B cell (primary cell): ENCODE results near the gene MMRN2. TPM values are rescaled to one million over a fixed set of nuclear protein-coding genes. Genes with fewer than 3 reads are reported as not detected.

Experiments
- ATAC-seq: fragments of 200-7000 bp; cut with Tn5 transposase; one replicate; pipeline ENCODE4 v1.10.0; 2021; ENCODE audit warnings: low read depth, mild to moderate bottlenecking, moderate number of reproducible peaks, moderate library complexity
- CTCF ChIA-PET: fragments of 350-600 bp; sonication (Branson Sonifier 250); formaldehyde crosslinking; loops from one replicate; lab custom pipeline; 2021; ENCODE audit warnings: antibody characterized with exemption, inconsistent platforms; lab: Charles Lee
- POLR2A ChIA-PET: fragments of 350-600 bp; sonication (Branson Sonifier 250); formaldehyde crosslinking; loops from one replicate; lab custom pipeline; 2021; ENCODE audit warnings: antibody characterized with exemption; lab: Charles Lee
- DNase-seq: peaks from one replicate; pipeline ENCODE4 v3.0.0; 2013
- H2AFZ ChIP-seq: 2 replicates; pipeline ENCODE4 v1.6.1; 2012; ENCODE audit warnings: mild to moderate bottlenecking, low read depth, low read length; ENCODE audit not compliant: insufficient read depth, poor library complexity, severe bottlenecking
- H3K27ac ChIP-seq, 2 donors: 1 replicate in 1 of 2; 2 replicates in 1 of 2; pipeline ENCODE4 v1.5.1; 2012 to 2013; ENCODE audit warnings: low read length in 2 of 2, mild to moderate bottlenecking in 2 of 2, moderate library complexity in 1 of 2
- H3K27me3 ChIP-seq, 4 experiments: fragments of 200-600 bp in 1 of 4; sonication (generic) in 1 of 4; replicated peaks in 1 of 4; 1 replicate in 2 of 4; 2 replicates in 2 of 4; pipeline versions ENCODE4 v1.6.1 to v1.7.0; 2013 to 2016; ENCODE audit warnings: low read length in 3 of 4, mild to moderate bottlenecking in 2 of 4, mixed read lengths in 1 of 4, moderate library complexity in 1 of 4; ENCODE audit not compliant: insufficient read depth in 4 of 4, control insufficient read depth in 3 of 4; ENCODE audit errors: control extremely low read depth in 1 of 4
- H3K36me3 ChIP-seq, 2 experiments: replicated peaks in 1 of 2; 1 replicate in 1 of 2; 2 replicates in 1 of 2; pipeline versions ENCODE4 v1.6.1 to v1.7.1; 2013; ENCODE audit warnings: low read length in 1 of 2; ENCODE audit not compliant: insufficient read depth in 2 of 2, control insufficient read depth in 1 of 2; ENCODE audit errors: control extremely low read depth in 1 of 2, extremely low read depth in 1 of 2
- H3K4me1 ChIP-seq, 2 donors: fragments of 200-600 bp in 1 of 2; sonication (generic) in 1 of 2; 1 replicate in 1 of 2; 2 replicates in 1 of 2; pipeline versions ENCODE4 v1.5.1 to v1.6.1; 2013 to 2017; ENCODE audit warnings: low read length in 2 of 2; ENCODE audit not compliant: control insufficient read depth in 2 of 2, insufficient read depth in 2 of 2
- H3K4me2 ChIP-seq: replicated peaks from 2 replicates; pipeline ENCODE3; 2012; ENCODE audit warnings: mild to moderate bottlenecking, low read depth, low read length; ENCODE audit not compliant: poor library complexity, severe bottlenecking
- H3K4me3 ChIP-seq, 5 experiments: fragments of 200-600 bp in 1 of 5; sonication (generic) in 1 of 5; 1 replicate in 3 of 5; 2 replicates in 2 of 5; pipeline versions ENCODE4 v1.5.1 to v1.7.0; 2011 to 2016; ENCODE audit warnings: low read length in 4 of 5, mild to moderate bottlenecking in 4 of 5, low read depth in 2 of 5, control low read depth in 1 of 5, moderate library complexity in 1 of 5; ENCODE audit not compliant: insufficient read depth in 1 of 5; ENCODE audit errors: control extremely low read depth in 1 of 5, extremely low read depth in 1 of 5
- H3K79me2 ChIP-seq: fragments of 200-600 bp; sonication (generic); one replicate; pipeline ENCODE4 v1.6.0; 2016; ENCODE audit warnings: low read length; ENCODE audit not compliant: control insufficient read depth, insufficient read depth
- H3K9ac ChIP-seq: fragments of 200-600 bp; sonication (generic); 2 replicates; pipeline ENCODE4 v1.6.1; 2017; ENCODE audit warnings: mild to moderate bottlenecking, low read length, moderate library complexity
- H3K9me3 ChIP-seq, 3 donors: one replicate each; pipeline versions ENCODE4 v1.6.1 to v1.7.1; 2013; ENCODE audit warnings: low read length in 2 of 3; ENCODE audit not compliant: control insufficient read depth in 2 of 3, insufficient read depth in 1 of 3; ENCODE audit errors: control extremely low read depth in 1 of 3
- H4K20me1 ChIP-seq: 2 replicates; pipeline ENCODE4 v1.6.0; 2012; ENCODE audit warnings: mild to moderate bottlenecking, low read length; ENCODE audit not compliant: insufficient read depth, control insufficient read depth, poor library complexity, severe bottlenecking
- H3K27ac Mint-ChIP-seq: one replicate; pipeline ENCODE4 v1.8.0; 2021; ENCODE audit warnings: mixed read lengths
- H3K27me3 Mint-ChIP-seq: one replicate; pipeline ENCODE4 v1.8.0; 2021; ENCODE audit warnings: mixed read lengths
- H3K4me1 Mint-ChIP-seq: one replicate; pipeline ENCODE4 v1.8.0; 2021; ENCODE audit warnings: mixed read lengths
- H3K4me3 Mint-ChIP-seq: one replicate; pipeline ENCODE4 v1.8.0; 2021; ENCODE audit warnings: mixed read lengths
- H3K9me3 Mint-ChIP-seq: one replicate; pipeline ENCODE4 v1.8.0; 2022; ENCODE audit warnings: mixed read lengths; ENCODE audit not compliant: insufficient read depth
- EZH2 ChIP-seq: IDR thresholded peaks from 2 replicates; pipeline ENCODE4 v1.6.1; 2012; ENCODE audit warnings: borderline replicate concordance, low read depth, mild to moderate bottlenecking, moderate library complexity, low read length; ENCODE audit not compliant: insufficient read depth, poor library complexity, severe bottlenecking
- WGBS: methylation state at CpG from one replicate; pipeline ENCODE4 v1.1.5; 2013; ENCODE audit warnings: missing lambda C conversion rate; ENCODE audit not compliant: insufficient coverage; 5-methylcytosine and 5-hydroxymethylcytosine counted together
- intact Hi-C: fragments of 100-400 bp; cut with micrococcal nuclease; formaldehyde crosslinking; loops from one replicate; pipeline ENCODE4 v1.10.0; 2022
- polyA plus RNA-seq: library from polyadenylated mRNA; depleted of rRNA; stranded (reverse); fragments of >200 nt; gene quantifications from 2 replicates; pipeline ENCODE4 v1.2.3, GENCODE V29; 2012
- total RNA-seq, 2 donors: library from RNA; stranded (reverse); fragments of 120-200 nt in 1 of 2; gene quantifications; 1 replicate in 1 of 2; 2 replicates in 1 of 2; pipeline versions ENCODE4 v1.2.3 to v1.2.4, GENCODE V29; 2013 to 2022
- TF ChIP-seq, protein P1 (sequence below): fragments of 200-600 bp; IDR thresholded peaks from one replicate; pipeline ENCODE4 v1.8.0; 2022; ENCODE audit warnings: antibody characterized with exemption, mild to moderate bottlenecking

Gene MMRN2
- total and polyA plus RNA-seq, 2 donors (not counting 1 experiment from before 2014, with no cell fraction given), result 1.0 to 1.1 TPM

- peak; percentile 46 for DNase-seq
- no peaks in the 10 kb centered on the region for H4K20me1 ChIP-seq
- Mint-ChIP-seq H3K27me3 (peaks cover 7% of the 10 kb centered on the region), H3K9me3 (no peaks in the 10 kb centered on the region), H3K4me1 (peaks cover 41% of the 10 kb centered on the region), H3K4me3 (peak within 1 kb of the TSS; percentile 91), H3K27ac (no peak within 1 kb of the TSS)
- peak within 1 kb of the TSS; percentile 50 for H3K4me2 ChIP-seq
- POLR2A ChIA-PET, result no interaction called here
- H3K27me3 ChIP-seq, result peaks cover 0 to 33% (median 15%) of the 10 kb centered on the region in 4 experiments
- H3K9ac ChIP-seq, result no peak within 1 kb of the TSS
- H3K27ac ChIP-seq, result no peak within 1 kb of the TSS
- H3K36me3 ChIP-seq, result no peaks in the 10 kb centered on the region
- H3K4me3 ChIP-seq, result no peak within 1 kb of the TSS
- CTCF ChIA-PET, result interaction anchor here (1.4 to 3.9 kb wide), 2 partner anchors 8 to 29 kb away, joined by 3 to 19 read pairs; no protein-coding TSS in a partner anchor
- H3K4me1 ChIP-seq, result peaks cover 29 to 49% of the 10 kb centered on the region in 2 donors
- H3K9me3 ChIP-seq, result peaks cover 0 to 20% (median 0%) of the 10 kb centered on the region in 3 donors
- ATAC-seq, result no peak
- intact Hi-C loops, result no loop called here
- TF ChIP-seq, protein P1, sequence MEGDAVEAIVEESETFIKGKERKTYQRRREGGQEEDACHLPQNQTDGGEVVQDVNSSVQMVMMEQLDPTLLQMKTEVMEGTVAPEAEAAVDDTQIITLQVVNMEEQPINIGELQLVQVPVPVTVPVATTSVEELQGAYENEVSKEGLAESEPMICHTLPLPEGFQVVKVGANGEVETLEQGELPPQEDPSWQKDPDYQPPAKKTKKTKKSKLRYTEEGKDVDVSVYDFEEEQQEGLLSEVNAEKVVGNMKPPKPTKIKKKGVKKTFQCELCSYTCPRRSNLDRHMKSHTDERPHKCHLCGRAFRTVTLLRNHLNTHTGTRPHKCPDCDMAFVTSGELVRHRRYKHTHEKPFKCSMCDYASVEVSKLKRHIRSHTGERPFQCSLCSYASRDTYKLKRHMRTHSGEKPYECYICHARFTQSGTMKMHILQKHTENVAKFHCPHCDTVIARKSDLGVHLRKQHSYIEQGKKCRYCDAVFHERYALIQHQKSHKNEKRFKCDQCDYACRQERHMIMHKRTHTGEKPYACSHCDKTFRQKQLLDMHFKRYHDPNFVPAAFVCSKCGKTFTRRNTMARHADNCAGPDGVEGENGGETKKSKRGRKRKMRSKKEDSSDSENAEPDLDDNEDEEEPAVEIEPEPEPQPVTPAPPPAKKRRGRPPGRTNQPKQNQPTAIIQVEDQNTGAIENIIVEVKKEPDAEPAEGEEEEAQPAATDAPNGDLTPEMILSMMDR, result no peak
- no peak for TF ChIP-seq EZH2
- no peak within 1 kb of the TSS for H2AFZ ChIP-seq
- 14% methylated on average over 58 of the region's 59 CpGs for WGBS
- no peaks in the 10 kb centered on the region for H3K79me2 ChIP-seq
Measured at GRCh38 chr10:86968271-86968993, 11.0 kb upstream of the MMRN2 start, which contains the start of gene ADIRF. Gene ADIRF (plus strand): TSS chr10:86968482. CDS start chr10:86968545, 63 bp downstream.

GRCh38 chr10:86967481-86967941 is 10.1 kb upstream of the MMRN2 start:
- no peak for DNase-seq
- TF ChIP-seq, protein P1, result no peak
- no peak for TF ChIP-seq EZH2
- ATAC-seq, result no peak
- intact Hi-C loops, result no loop called here
- no peaks in the 10 kb centered on the region for H3K79me2 ChIP-seq
- H3K27me3 Mint-ChIP-seq, result peaks cover 7% of the 10 kb centered on the region
- H3K27ac ChIP-seq, result no peak overlapping the region
- H3K4me3 Mint-ChIP-seq, result peak overlapping the region; percentile 29
- POLR2A ChIA-PET, result no interaction called here
- H3K4me1 Mint-ChIP-seq, result peaks cover 37% of the 10 kb centered on the region
- H3K9ac ChIP-seq, result no peak overlapping the region
- 75% methylated on average over 6 of the region's 7 CpGs for WGBS
- peaks cover 0 to 33% (median 15%) of the 10 kb centered on the region in 4 experiments for H3K27me3 ChIP-seq
- no peaks in the 10 kb centered on the region for H4K20me1 ChIP-seq
- CTCF ChIA-PET, result interaction anchor here (0.5 to 3.9 kb wide), 4 partner anchors 28 to 279 kb away, joined by 3 to 19 read pairs (median 5); no protein-coding TSS in a partner anchor
- no peak overlapping the region for H3K4me3 ChIP-seq
- no peaks in the 10 kb centered on the region for H3K36me3 ChIP-seq
- H2AFZ ChIP-seq, result no peak overlapping the region
- peaks cover 29 to 53% of the 10 kb centered on the region in 2 donors for H3K4me1 ChIP-seq
- H3K27ac Mint-ChIP-seq, result no peak overlapping the region
- H3K9me3 Mint-ChIP-seq, result no peaks in the 10 kb centered on the region
- peaks cover 0 to 20% (median 0%) of the 10 kb centered on the region in 3 donors for H3K9me3 ChIP-seq
- H3K4me2 ChIP-seq, result no peak overlapping the region
